OCI-LY1 (cell line): ENCODE measurements around the gene R3HCC1L.

ENCODE experiments used
- EZH2 ChIP-seq: fragments of 200-600 bp; sonication (generic), shearing (Covaris generic); IDR thresholded peaks from 2 replicates; pipeline ENCODE4 v1.8.0; 2017; ENCODE audit warnings: borderline replicate concordance, mixed run types, mild to moderate bottlenecking, antibody characterized with exemption, low read length, moderate library complexity, mixed read lengths
- TF ChIP-seq, protein P1 (sequence below): fragments of 200-600 bp; sonication (generic), shearing (Covaris generic); IDR thresholded peaks from 2 replicates; pipeline ENCODE4 v1.5.1; 2017; ENCODE audit warnings: mild to moderate bottlenecking, antibody characterized with exemption, low read length, moderate library complexity, mixed read lengths

DNA sequence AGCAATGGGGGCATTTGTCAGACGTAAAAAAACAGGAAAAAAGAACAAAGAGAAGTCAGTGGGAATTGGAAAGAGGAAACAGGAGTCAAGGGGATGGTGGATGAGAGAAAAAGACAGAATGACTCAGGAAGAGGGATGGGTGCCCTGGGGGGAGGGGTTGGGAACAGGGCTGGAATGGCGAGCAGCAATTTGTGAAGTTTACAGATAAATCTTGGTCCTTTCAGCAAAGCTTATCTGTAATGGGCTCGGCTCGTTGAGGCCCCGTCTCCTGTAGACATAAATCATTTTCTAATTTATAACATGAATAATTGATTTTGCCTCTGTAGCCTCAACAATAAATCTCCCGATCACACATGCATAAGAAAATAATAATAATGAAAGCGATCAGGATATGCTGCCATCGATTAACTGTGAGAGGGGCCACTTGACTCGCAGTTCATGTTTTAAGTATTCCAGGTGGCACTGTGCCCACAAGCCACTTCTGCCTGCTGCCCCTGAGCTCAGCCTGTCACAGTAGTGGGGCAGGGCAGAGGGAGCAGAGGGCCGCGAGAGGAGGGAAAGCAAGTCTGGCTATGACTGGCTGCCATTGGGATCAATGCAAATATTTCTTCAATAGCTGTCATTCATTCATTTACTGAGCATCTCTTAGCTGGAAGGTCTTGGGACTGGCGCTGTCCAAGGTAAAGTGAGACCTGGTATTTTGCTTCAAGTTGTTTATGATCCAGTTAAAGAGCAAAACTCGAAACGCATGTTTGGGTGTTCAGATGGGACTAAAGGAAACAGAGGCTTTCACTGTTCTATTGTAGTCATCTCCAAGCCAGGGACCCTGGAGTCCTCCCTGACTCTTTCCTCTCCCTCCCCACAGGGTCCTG is 47.4 kb upstream of the R3HCC1L start:
- TF ChIP-seq, protein P1, sequence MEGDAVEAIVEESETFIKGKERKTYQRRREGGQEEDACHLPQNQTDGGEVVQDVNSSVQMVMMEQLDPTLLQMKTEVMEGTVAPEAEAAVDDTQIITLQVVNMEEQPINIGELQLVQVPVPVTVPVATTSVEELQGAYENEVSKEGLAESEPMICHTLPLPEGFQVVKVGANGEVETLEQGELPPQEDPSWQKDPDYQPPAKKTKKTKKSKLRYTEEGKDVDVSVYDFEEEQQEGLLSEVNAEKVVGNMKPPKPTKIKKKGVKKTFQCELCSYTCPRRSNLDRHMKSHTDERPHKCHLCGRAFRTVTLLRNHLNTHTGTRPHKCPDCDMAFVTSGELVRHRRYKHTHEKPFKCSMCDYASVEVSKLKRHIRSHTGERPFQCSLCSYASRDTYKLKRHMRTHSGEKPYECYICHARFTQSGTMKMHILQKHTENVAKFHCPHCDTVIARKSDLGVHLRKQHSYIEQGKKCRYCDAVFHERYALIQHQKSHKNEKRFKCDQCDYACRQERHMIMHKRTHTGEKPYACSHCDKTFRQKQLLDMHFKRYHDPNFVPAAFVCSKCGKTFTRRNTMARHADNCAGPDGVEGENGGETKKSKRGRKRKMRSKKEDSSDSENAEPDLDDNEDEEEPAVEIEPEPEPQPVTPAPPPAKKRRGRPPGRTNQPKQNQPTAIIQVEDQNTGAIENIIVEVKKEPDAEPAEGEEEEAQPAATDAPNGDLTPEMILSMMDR = no peak
- TF ChIP-seq EZH2 = no peak
